Omental fat pad (tissue), 4 donors: ENCODE measurements around the gene TKTL2. TPM values are rescaled to one million over a fixed set of nuclear protein-coding genes. Genes with fewer than 3 reads are reported as not detected.
"Not testable (repeated sequence)": the region's sequence is repeated elsewhere in the genome, so short reads cannot be mapped to it uniquely, and the experiment has no call there.

ENCODE experiments used
- ATAC-seq: fragments of 150-250 bp; one replicate; pipeline ENCODE4 v1.9.1; 2016; ENCODE audit warnings: mild to moderate bottlenecking, moderate library complexity; ENCODE audit not compliant: low FRiP score
- DNase-seq: peaks from one replicate; pipeline ENCODE4 v3.0.0-alpha.2; 2019; ENCODE audit warnings: low spot score
- CTCF ChIP-seq, 3 donors: fragments of 450-650 bp; IDR thresholded peaks; one replicate each; pipeline ENCODE4 v1.5.1; 2016 to 2017; ENCODE audit warnings: antibody characterized with exemption in 3 of 3, mild to moderate bottlenecking in 3 of 3, moderate library complexity in 2 of 3
- total RNA-seq, 4 donors: library from RNA; depleted of rRNA; stranded (reverse); fragments of >200 nt; gene quantifications; one replicate each; pipeline ENCODE4 v1.1.0, GENCODE V29; 2016

Gene TKTL2
- total RNA-seq, 4 donors from 2014 or later, result 0.09 to 0.36 TPM; not detected in 2

- no peak for TF ChIP-seq CTCF (IDR thresholded peaks at IDR 0.05)
- no peak for DNase-seq
- no peak for ATAC-seq
Observed at GRCh38 chr4:163448540-163449203, 24.9 kb downstream of the TKTL2 start.

DNA sequence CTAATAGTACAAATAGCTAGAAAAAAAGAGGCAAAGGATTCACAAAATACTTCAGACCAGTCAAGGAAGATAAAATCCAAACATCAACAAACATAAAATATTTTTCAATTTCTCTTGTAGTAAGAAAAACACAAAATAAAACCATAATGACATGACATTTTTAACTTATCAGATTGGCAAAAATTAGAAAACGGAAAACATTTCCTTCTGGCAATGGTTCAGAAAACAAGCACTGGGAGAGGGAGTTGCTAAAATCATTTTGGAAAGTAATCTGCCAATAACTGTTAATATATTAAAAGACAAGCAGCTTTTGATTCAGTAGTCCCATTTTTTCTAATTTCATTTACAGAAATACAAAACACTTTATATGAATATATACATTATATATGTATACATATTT lies 26.1 kb downstream of the TKTL2 start:
- no peak for TF ChIP-seq CTCF (IDR thresholded peaks at IDR 0.05)
- no peak for ATAC-seq
- no peak for DNase-seq

GRCh38 chr4:163447023-163447422 lies 26.5 kb downstream of the TKTL2 start:
- DNase-seq, ATAC-seq: not testable (repeated sequence)

DNA sequence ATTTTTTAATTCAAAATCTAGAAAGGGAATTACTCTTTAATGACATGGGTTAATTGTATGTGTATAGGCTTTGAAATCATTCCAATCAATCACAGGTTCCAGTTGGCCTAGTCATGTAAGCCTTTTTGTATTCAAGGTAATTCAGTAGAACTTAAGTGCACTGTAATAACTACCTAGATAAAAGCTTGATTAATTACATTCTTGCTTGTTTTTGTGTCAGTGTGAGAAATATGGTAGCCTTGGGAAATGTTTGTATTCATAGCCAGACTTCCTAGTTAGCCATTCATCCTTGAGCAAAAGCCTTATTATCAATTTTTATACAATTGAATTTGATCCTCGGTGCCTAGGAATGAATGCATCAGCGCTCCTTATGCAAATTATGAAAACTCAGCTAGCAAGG lies 33.5 kb downstream of the TKTL2 start:
- ATAC-seq (no peak), DNase-seq (no peak)
- no peak for TF ChIP-seq CTCF (IDR thresholded peaks at IDR 0.05)

Other genes with a start within 250 kb of the TKTL2 start
- gene NPY1R, start 141.2 kb downstream of the TKTL2 start, total RNA-seq, result 10 to 100 TPM; 11.5 to 51.1 (median 37.9) TPM
- gene NPY5R, start 129.9 kb downstream of the TKTL2 start, total RNA-seq, result 1 to 10 TPM in 3 of 4 donors, not detected in 1; 2.8 to 4.8 (median 3.2) TPM
- gene TMA16, start 20.9 kb upstream of the TKTL2 start, total RNA-seq, result 10 to 100 TPM; 14.7 to 30.8 (median 26.6) TPM